GM20000 (cell line): Measurements from ENCODE around the gene BAMBI.

Source experiments
- DNase-seq: peaks from one replicate; pipeline ENCODE4 v3.0.0; 2012; ENCODE audit warnings: low spot score
- CTCF ChIP-seq: IDR thresholded peaks from 2 replicates; pipeline ENCODE4 v1.5.1; 2012; ENCODE audit warnings: mild to moderate bottlenecking, control low read depth; ENCODE audit errors: extremely low read depth, missing control alignments

Gene BAMBI

DNA sequence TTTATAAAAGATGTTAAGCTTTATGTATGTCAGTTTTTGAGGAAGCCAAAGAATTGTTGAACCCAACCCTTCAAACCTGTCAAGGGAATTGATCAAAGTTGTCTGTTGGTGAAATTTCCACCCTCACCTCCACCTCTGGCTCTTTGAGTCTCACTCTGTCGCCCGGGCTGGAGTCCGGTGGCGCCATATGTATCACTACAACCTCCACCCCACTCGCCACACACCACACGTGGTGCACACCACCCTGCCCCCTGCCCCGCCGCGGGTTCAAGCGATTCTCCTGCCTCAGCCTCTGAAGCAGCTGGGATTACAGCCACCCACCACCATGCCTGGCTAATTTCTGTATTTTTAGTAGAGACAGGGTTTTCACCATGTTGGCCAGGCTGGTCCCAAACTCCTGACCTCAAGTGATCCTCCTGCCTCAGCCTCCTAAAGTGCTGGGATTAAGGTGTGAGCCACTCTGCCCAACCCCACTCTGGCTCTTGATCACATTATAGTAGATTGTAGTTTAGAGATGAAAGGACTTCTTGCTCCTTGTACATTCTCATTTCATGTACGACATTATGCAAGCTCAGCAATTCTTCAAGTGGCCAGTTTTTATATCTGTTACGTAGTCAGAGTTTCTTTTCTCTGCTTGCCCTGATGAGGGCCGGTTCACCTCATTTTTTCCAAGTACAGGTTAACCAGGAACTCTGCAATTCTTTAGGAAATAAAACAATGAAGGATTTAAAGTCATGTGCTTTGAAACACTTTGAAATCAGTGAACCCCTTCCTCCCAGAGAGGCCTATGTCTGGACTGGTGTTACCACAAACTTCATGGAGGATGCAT is 7.0 kb downstream of the BAMBI start:
- no peak for DNase-seq
- TF ChIP-seq CTCF = no peak

DNA sequence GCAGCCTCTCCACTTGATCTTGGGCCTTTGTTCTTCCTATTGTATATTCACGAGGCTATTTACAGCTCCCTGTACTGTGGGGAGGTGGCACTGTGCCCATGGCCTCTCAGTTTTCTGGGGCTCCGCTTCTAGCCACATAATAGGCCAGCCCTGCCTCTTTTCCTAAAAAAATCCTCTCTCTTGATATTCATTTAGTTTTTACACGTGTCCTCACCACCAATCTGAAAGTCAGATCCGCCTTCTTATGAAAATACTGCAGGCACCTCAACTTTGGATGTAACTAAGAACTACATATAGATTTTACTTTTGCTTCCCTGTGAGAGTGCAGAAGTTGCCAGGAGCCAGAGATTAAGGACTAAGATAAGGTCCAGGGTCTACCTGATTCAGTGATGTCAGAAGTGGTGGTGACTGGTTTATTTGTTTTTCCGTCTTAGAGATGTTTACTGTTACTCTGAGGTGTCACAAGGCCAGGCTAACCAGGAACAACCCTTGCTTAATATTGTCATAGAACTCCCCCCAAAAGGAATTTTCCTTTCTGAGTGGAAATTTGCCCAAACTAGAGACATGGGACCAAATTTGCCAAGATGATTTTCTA is 7.8 kb downstream of the BAMBI start:
- no peak for DNase-seq
- no peak for TF ChIP-seq CTCF

GRCh38 chr10:28685717-28686116 is 8.4 kb downstream of the BAMBI start:
- no peak for DNase-seq
- no peak for TF ChIP-seq CTCF

DNA sequence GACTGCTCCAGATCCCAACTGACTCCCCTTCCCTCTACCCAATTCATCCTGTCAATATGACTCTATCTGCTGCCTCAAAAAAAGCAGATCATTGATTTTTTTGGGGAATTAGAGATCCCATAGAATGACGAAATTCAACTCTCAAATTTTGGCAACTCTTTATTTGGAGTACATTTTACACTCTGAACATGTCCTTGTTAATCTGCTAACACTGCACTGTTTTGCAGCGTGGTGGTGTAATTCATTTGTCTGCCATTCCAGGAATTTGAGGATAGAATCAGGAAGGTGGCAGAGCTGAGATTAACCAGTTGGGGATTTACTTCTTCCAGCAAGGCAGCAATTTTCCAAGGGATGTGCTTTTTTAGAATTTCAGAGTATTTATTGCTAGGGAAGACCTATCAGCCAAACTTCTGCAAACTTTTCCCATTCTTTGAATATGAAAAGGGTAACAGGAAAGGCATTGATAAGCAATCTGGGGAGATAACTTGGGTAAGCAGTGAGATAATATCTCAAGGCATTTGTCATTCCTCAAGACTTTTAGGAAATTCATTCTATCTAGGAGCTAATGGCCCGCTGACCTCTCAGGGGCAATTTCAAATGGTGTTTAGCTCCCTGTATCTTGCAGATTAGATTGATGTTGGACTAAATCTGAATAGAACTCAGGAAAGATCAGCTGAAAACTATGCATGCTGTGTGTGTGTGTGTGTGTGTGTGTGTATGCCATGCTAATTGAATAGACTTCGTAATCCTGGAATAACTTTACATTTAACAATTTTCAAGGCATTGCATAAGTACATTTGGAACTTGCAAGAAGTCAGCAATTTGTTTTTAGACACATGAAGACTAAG is 9.7 kb downstream of the BAMBI start:
- DNase-seq = no peak
- TF ChIP-seq CTCF = no peak

DNA sequence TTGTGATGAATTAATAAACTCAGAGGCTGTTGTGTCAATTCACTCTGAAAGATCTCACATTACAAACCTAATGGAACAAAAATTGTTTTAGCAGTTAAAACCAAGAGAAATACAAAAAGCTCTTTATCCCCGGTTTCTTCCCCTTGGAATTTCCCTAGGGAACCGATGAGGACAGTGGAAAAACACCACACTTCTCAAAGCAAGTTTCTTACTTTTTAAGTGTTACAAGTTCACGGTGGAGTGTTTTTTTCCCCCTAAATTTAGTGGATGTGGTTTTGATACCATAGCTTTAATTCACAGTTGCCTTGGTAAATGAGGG is 10.3 kb downstream of the BAMBI start:
- TF ChIP-seq CTCF = no peak
- DNase-seq = no peak

DNA sequence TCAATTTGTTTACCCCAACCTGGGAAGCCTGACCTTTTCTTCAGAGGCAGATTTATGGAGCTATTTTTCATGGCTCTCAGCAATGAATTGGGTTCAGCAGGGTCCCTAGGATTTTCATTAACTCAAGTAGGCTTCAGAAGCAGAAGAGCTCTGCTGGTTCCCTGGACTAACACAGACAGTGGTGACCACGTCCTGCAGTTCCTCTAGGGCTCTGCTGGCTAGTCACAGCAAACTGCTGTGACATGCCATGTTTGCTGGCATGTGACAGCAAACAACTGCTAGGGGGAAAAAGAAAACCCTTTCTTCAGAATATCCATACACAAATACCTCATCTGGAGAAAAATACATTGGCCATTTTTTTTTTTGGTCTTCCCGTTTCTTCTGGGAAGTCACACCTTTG is 13.2 kb downstream of the BAMBI start:
- DNase-seq = no peak
- no peak for TF ChIP-seq CTCF

- TF ChIP-seq CTCF = no peak
Observed at GRCh38 chr10:28691187-28691694, 13.9 kb downstream of the BAMBI start.

More at GRCh38 chr10:28691187-28691694, 13.9 kb downstream of the BAMBI start:
- DNase-seq = no peak
